T-cell (primary cell): ENCODE results near the gene PPP2R5B. TPM values are rescaled to one million over a fixed set of nuclear protein-coding genes. Genes with fewer than 3 reads are reported as not detected.

Experiments used
- ATAC-seq, 4 experiments: fragments of 200-7000 bp in 3 of 4; fragments of 150-1000 bp in 1 of 4; cut with Tn5 transposase; replicated peaks in 1 of 4; 1 replicate in 3 of 4; 2 replicates in 1 of 4; pipeline ENCODE4 v1.10.0; 2021; ENCODE audit warnings: moderate library complexity in 3 of 4, mild to moderate bottlenecking in 2 of 4, moderate number of reproducible peaks in 1 of 4
- CTCF ChIA-PET, 2 donors: fragments of 300-600 bp; sonication (Branson Sonifier 250); formaldehyde crosslinking; loops; one replicate each; lab custom pipeline; 2022; ENCODE audit warnings: antibody characterized with exemption in 2 of 2; lab: Charles Lee
- POLR2A ChIA-PET, 2 donors: fragments of 300-600 bp; sonication (Branson Sonifier 250); formaldehyde crosslinking; loops; one replicate each; lab custom pipeline; 2022; ENCODE audit warnings: antibody characterized with exemption in 2 of 2; lab: Charles Lee
- DNase-seq, 35 experiments: peaks; one replicate each; pipeline versions ENCODE4 v3.0.0 to v3.0.0-alpha.2; 2013 to 2023
- H3K27ac ChIP-seq: one replicate; pipeline ENCODE4 v1.5.1; 2013; ENCODE audit warnings: low read length
- H3K27me3 ChIP-seq, 2 experiments: replicated peaks in 1 of 2; 1 replicate in 1 of 2; 2 replicates in 1 of 2; pipeline versions ENCODE4 v1.6.1 to v1.7.0; 2013; ENCODE audit warnings: low read length in 1 of 2, mixed read lengths in 1 of 2; ENCODE audit not compliant: control insufficient read depth in 2 of 2, insufficient read depth in 2 of 2; ENCODE audit errors: extremely low read depth in 1 of 2
- H3K36me3 ChIP-seq, 2 donors: 1 replicate in 1 of 2; 2 replicates in 1 of 2; pipeline versions ENCODE4 v1.6.1 to v1.7.0; 2013; ENCODE audit warnings: low read length in 1 of 2; ENCODE audit not compliant: control insufficient read depth in 2 of 2, insufficient read depth in 1 of 2; ENCODE audit errors: extremely low read depth in 1 of 2
- H3K4me1 ChIP-seq, 2 experiments: 1 replicate in 1 of 2; 2 replicates in 1 of 2; pipeline versions ENCODE4 v1.6.1 to v1.7.0; 2013; ENCODE audit warnings: low read length in 2 of 2, mixed read lengths in 1 of 2; ENCODE audit not compliant: insufficient read depth in 2 of 2, control insufficient read depth in 1 of 2; ENCODE audit errors: extremely low read depth in 1 of 2
- H3K4me3 ChIP-seq, 2 donors: 1 replicate in 1 of 2; 2 replicates in 1 of 2; pipeline versions ENCODE4 v1.5.1 to v1.7.0; 2013; ENCODE audit warnings: mild to moderate bottlenecking in 2 of 2, low read length in 1 of 2, moderate library complexity in 1 of 2; ENCODE audit not compliant: control insufficient read depth in 1 of 2; ENCODE audit errors: extremely low read depth in 1 of 2
- H3K9me3 ChIP-seq: 2 replicates; pipeline ENCODE4 v1.7.0; 2013
- H3K27ac Mint-ChIP-seq, 2 donors: one replicate each; pipeline ENCODE4 v1.8.0; 2020 to 2021; ENCODE audit warnings: mild to moderate bottlenecking in 2 of 2, mixed read lengths in 2 of 2
- H3K27me3 Mint-ChIP-seq, 2 donors: one replicate each; pipeline ENCODE4 v1.8.0; 2021 to 2022; ENCODE audit warnings: mixed read lengths in 2 of 2
- H3K36me3 Mint-ChIP-seq: one replicate; pipeline ENCODE4 v1.8.0; 2021; ENCODE audit warnings: mixed read lengths
- H3K4me1 Mint-ChIP-seq, 3 donors: one replicate each; pipeline ENCODE4 v1.8.0; 2020 to 2022; ENCODE audit warnings: mixed read lengths in 3 of 3, mild to moderate bottlenecking in 1 of 3
- H3K4me3 Mint-ChIP-seq, 3 donors: one replicate each; pipeline ENCODE4 v1.8.0; 2020 to 2022; ENCODE audit warnings: mild to moderate bottlenecking in 3 of 3, mixed read lengths in 3 of 3, moderate library complexity in 3 of 3
- H3K9me3 Mint-ChIP-seq, 3 donors: one replicate each; pipeline ENCODE4 v1.8.0; 2020 to 2022; ENCODE audit warnings: mixed read lengths in 3 of 3
- WGBS: methylation state at CpG from one replicate; pipeline ENCODE4 v1.1.5; 2013; ENCODE audit warnings: missing lambda C conversion rate; ENCODE audit not compliant: insufficient coverage; 5-methylcytosine and 5-hydroxymethylcytosine counted together
- total RNA-seq, 35 experiments: library from RNA in 6 of 35; stranded (reverse) in 6 of 35; fragments of 120-200 nt in 1 of 35; gene quantifications; one replicate each; pipeline versions ENCODE4 v1.2.1 to v1.2.4 and lab custom pipeline; 2013 to 2026

Gene PPP2R5B
- total RNA-seq, 5 donors from 2014 or later (not counting 1 experiment from before 2014, with no cell fraction given) = 15.3 to 25.4 (median 17.2) TPM

DNA sequence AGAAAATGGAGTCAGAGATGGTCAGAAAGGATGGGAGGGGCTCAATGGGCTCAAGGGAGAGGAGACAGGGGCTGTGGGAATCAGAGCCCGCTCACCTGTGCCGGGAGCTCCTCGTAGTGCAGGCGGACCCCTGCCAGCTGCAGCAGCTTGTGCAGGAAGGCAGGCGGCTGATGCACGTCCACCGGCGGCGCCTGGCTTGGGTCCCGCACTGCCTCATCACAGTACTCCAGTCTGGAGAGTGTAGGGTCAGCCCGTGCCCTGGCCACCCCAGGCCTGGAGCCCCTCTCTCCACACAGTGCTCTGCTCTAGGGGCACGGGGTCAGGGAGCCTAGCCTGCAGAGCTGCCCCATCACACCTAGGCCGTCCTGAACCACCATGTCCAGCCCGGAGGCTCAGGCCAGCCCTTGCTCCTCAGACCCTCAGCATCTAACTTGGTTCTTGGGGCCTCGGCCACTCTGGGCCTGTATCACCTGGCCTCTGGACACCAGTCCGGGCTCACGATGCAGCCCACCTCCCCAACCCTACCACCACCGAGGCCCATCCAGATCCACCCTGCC lies 11.2 kb upstream of the PPP2R5B start:
- H3K27me3 ChIP-seq = no peaks in the 10 kb centered on the region
- Mint-ChIP-seq H3K36me3 (peaks cover 16% of the 10 kb centered on the region), H3K4me1 (peaks cover 24 to 33% (median 32%) of the 10 kb centered on the region in 3 donors), H3K27me3 (no peaks in the 10 kb centered on the region), H3K9me3 (no peaks in the 10 kb centered on the region), H3K27ac (no peak overlapping the region), H3K4me3 (no peak overlapping the region)
- H3K36me3 ChIP-seq = peaks cover 35 to 54% of the 10 kb centered on the region in 2 donors
- ChIA-PET CTCF (no interaction called here), POLR2A (interaction anchor here in 1 of 2 donors (0.7 kb wide), 1 partner anchor 571 kb away, joined by 3 read pairs; no protein-coding TSS in a partner anchor)
- H3K4me3 ChIP-seq = no peak overlapping the region
- WGBS = 88% methylated on average over 11 of the region's 18 CpGs
- DNase-seq (no peak), ATAC-seq (no peak)
- no peaks in the 10 kb centered on the region for H3K9me3 ChIP-seq
- no peak overlapping the region for H3K27ac ChIP-seq
- peaks cover 5 to 30% of the 10 kb centered on the region in 2 experiments for H3K4me1 ChIP-seq

- Histone ChIP-seq H3K27ac (no peak overlapping the region), H3K9me3 (no peaks in the 10 kb centered on the region), H3K36me3 (peaks cover 35 to 47% of the 10 kb centered on the region in 2 donors), H3K27me3 (no peaks in the 10 kb centered on the region), H3K4me1 (peaks cover 5 to 30% of the 10 kb centered on the region in 2 experiments), H3K4me3 (no peak overlapping the region)
- DNase-seq (no peak), ATAC-seq (no peak)
- Mint-ChIP-seq H3K36me3 (peaks cover 16% of the 10 kb centered on the region), H3K4me1 (peaks cover 24 to 33% (median 33%) of the 10 kb centered on the region in 3 donors), H3K27ac (no peak overlapping the region), H3K9me3 (no peaks in the 10 kb centered on the region), H3K27me3 (no peaks in the 10 kb centered on the region), H3K4me3 (peak overlapping the region in 2 of 3 donors; percentile 46 to 82)
- 97% methylated on average over 15 of the region's 17 CpGs for WGBS
- POLR2A ChIA-PET = no interaction called here
- CTCF ChIA-PET = no interaction called here
Observed at GRCh38 chr11:64914123-64914522, 10.4 kb upstream of the PPP2R5B start.

DNA sequence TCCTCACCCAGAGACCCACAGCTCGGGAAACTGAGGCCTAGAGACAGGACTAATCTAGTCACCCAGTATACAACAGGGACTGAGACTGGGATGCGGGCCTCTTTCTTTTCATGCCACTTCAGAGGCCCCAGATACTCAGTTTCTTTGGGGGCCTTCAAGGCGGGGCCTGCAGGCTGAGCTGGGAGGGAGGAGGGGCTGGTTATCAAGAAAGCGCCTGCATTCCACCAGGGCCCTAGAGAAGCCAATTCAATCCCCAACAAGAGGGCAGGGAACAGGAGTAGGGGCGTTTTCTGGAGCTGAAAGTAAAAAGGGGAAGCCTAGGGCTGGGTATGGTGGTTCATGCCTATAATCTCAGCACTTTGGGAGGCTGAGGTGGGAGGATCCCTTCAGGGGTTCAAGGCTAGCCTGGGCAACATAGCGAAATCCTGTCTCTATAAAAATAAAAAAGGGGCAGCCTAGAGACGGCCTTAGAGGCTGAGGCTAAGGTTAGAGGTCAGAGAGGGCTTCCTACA lies 9.1 kb upstream of the PPP2R5B start:
- CTCF ChIA-PET = no interaction called here
- no peaks in the 10 kb centered on the region for H3K9me3 Mint-ChIP-seq
- Histone ChIP-seq H3K4me1 (peaks cover 5 to 30% of the 10 kb centered on the region in 2 experiments), H3K9me3 (no peaks in the 10 kb centered on the region), H3K36me3 (peaks cover 22 to 38% of the 10 kb centered on the region in 2 donors), H3K4me3 (peak overlapping the region; percentile 93 to 94), H3K27me3 (no peaks in the 10 kb centered on the region), H3K27ac (peak overlapping the region; percentile 71)
- no peak for DNase-seq
- peaks cover 24 to 33% (median 33%) of the 10 kb centered on the region in 3 donors for H3K4me1 Mint-ChIP-seq
- no peaks in the 10 kb centered on the region for H3K27me3 Mint-ChIP-seq
- POLR2A ChIA-PET = interaction anchor here (0.6 to 0.7 kb wide), 2 partner anchors 9 to 15 kb away, joined by 3 read pairs; no protein-coding TSS in a partner anchor
- peak overlapping the region; percentile 82 to 90 (median 84) for H3K4me3 Mint-ChIP-seq
- no peak for ATAC-seq
- peaks cover 16% of the 10 kb centered on the region for H3K36me3 Mint-ChIP-seq
- H3K27ac Mint-ChIP-seq = peak overlapping the region in 1 of 2 donors; percentile 95
- WGBS = no CpG with 5 or more reads among the region's 7 CpGs

DNA sequence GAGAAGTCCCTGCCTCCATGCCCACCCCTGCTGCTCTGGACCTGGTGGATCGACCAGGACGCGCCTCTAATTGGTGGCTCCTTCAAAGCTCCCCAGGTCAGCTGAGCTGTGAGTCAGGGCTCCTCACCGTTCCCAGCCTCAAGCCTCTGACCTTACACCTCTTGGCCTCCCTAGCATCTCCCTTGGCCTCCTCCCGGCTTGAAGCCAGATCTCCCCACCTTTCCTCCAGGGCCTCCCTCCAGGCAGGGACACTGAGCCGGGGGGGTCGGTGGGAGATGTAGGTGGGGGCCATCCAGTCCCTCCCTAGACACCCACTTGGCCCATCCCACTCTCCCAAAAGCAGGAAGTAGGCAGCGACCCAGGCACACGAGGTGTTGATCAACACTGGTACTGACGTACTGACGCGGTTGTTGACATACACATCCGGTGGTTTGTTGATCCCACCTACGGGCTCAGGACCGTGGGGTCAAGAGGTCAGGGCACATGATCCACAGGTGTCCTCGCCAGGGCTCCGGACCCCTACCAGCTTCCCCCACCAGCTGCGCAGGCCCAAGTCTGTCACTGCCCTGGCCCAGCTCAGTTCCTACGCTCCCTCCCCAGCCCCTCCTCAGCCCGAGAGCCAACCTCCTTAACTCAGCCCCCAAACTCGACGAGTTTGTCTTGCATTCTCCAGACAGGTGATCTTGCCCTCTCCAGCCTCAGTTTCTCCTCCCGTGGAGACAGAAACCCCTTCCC lies 8.3 kb upstream of the PPP2R5B start:
- peak overlapping the region; percentile 95 to 97 for H3K27ac Mint-ChIP-seq
- H3K4me1 Mint-ChIP-seq = peaks cover 24 to 33% (median 33%) of the 10 kb centered on the region in 3 donors
- DNase-seq (peak in 34 of 35 experiments; percentile 10 to 70 (median 42)), ATAC-seq (peak in 3 of 4 experiments; percentile 3 to 7 (median 5))
- ChIA-PET CTCF (no interaction called here), POLR2A (interaction anchor here (0.6 to 0.7 kb wide), 2 partner anchors 10 to 15 kb away, joined by 3 read pairs; no protein-coding TSS in a partner anchor)
- no peaks in the 10 kb centered on the region for H3K27me3 ChIP-seq
- H3K9me3 Mint-ChIP-seq = no peaks in the 10 kb centered on the region
- 17% methylated on average over 16 of the region's 23 CpGs for WGBS
- H3K9me3 ChIP-seq = no peaks in the 10 kb centered on the region
- peaks cover 5 to 30% of the 10 kb centered on the region in 2 experiments for H3K4me1 ChIP-seq
- H3K4me3 Mint-ChIP-seq = peak overlapping the region; percentile 82 to 90 (median 84)
- H3K36me3 ChIP-seq = peaks cover 14 to 31% of the 10 kb centered on the region in 2 donors
- H3K27me3 Mint-ChIP-seq = no peaks in the 10 kb centered on the region
- H3K36me3 Mint-ChIP-seq = peaks cover 11% of the 10 kb centered on the region
- H3K4me3 ChIP-seq = peak overlapping the region; percentile 93 to 94
- H3K27ac ChIP-seq = peak overlapping the region; percentile 71

DNA sequence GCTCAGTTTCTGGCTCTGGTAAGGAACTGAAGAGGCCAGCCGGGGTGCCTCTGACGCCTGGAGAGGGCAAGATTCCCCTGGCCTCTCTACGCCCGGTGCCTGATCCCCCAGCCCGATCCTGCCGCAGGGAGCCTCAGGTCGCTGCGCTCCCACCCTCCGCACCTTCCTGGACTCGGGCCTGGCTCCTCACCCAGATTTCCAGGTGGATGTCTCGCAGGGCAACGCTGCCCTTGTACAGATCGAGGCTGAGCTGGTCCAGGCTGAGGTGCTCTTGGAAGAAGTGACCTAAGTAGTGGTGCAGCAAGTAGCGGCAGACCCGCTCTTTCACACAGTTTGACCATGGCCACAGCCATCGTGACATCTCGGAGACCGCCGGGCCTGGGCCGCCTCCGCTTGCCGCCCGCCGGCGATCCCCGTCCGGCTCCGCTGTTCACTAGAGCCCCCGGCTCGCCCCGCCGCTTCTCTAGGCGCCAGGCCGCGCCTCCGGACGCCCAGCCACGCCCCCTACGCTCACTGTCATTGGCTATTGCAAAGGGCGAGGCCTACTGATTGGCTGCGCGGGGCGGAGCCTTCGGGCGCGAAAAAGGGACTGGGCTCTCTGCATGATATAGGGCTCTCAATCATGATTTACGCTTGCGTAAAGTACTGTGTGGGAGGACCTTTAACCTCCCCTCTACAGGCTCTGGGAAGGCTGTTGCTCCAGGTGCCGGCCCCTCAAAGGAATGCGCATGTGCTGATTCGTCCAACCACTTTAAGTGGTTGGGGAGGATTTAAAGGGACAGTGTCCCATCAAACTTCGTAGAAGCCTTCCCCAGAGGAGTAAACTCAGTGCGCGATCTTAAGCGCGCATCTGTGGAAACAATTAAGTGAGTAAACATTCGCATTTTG lies 7.5 kb upstream of the PPP2R5B start, which contains the start of gene ATG2A:
TSS of gene ATG2A (minus strand) at position 435 of the 888 bp plus-strand sequence. CDS start at position 361, 74 bp downstream.
- ATAC-seq (peak; percentile 95 to 97 (median 96)), DNase-seq (peak; percentile 96 to 99 (median 99))
- Mint-ChIP-seq H3K4me3 (peak within 1 kb of the TSS; percentile 82 to 90 (median 84)), H3K36me3 (peaks cover 5% of the 10 kb centered on the region), H3K27me3 (no peaks in the 10 kb centered on the region), H3K9me3 (no peaks in the 10 kb centered on the region), H3K27ac (peak within 1 kb of the TSS; percentile 95 to 97), H3K4me1 (peaks cover 24 to 33% (median 33%) of the 10 kb centered on the region in 3 donors)
- Histone ChIP-seq H3K27ac (peak within 1 kb of the TSS; percentile 71), H3K27me3 (no peaks in the 10 kb centered on the region), H3K9me3 (no peaks in the 10 kb centered on the region), H3K4me3 (peak within 1 kb of the TSS; percentile 93 to 94), H3K36me3 (peaks cover 12 to 22% of the 10 kb centered on the region in 2 donors), H3K4me1 (peaks cover 5 to 30% of the 10 kb centered on the region in 2 experiments)
- ChIA-PET CTCF (no interaction called here), POLR2A (interaction anchor here in 1 of 2 donors (0.6 to 1.0 kb wide), 2 partner anchors 55 to 582 kb away, joined by 3 read pairs; partner anchors contain the start of gene MAJIN)
- WGBS = 0% methylated on average over 35 of the region's 57 CpGs
